Spleen (tissue), 13 donors: Measurements from ENCODE around the gene CASKIN2. TPM values are rescaled to one million over a fixed set of nuclear protein-coding genes. Genes with fewer than 3 reads are reported as not detected.
A peak's percentile ranks its signal among the peaks of the same experiment; 100 is the strongest.

Source experiments
- DNase-seq: peaks from one replicate; pipeline ENCODE4 v3.0.0-alpha.2; 2020
- H3K27ac ChIP-seq, 8 donors: fragments of 200-600 bp; sonication (generic) in 7 of 8; 1 replicate in 4 of 8; 2 replicates in 4 of 8; pipeline versions ENCODE4 v1.5.0 to v1.8.0; 2016 to 2021; ENCODE audit warnings: inconsistent platforms in 4 of 8, mild to moderate bottlenecking in 4 of 8, moderate library complexity in 1 of 8
- H3K27me3 ChIP-seq, 7 donors: fragments of 200-600 bp; sonication (generic) in 6 of 7; replicated peaks in 1 of 7; 1 replicate in 4 of 7; 2 replicates in 3 of 7; pipeline versions ENCODE4 v1.5.0 to v1.8.0; 2016 to 2021; ENCODE audit warnings: inconsistent platforms in 3 of 7, mild to moderate bottlenecking in 1 of 7
- H3K36me3 ChIP-seq, 6 donors: fragments of 200-600 bp; sonication (generic) in 5 of 6; 1 replicate in 4 of 6; 2 replicates in 2 of 6; pipeline versions ENCODE4 v1.5.0 to v1.8.0; 2016 to 2021; ENCODE audit warnings: inconsistent platforms in 2 of 6
- H3K4me1 ChIP-seq, 6 donors: fragments of 200-600 bp; sonication (generic) in 5 of 6; 1 replicate in 3 of 6; 2 replicates in 3 of 6; pipeline versions ENCODE4 v1.5.0 to v1.8.0; 2016 to 2021; ENCODE audit warnings: inconsistent platforms in 3 of 6
- H3K4me3 ChIP-seq, 8 donors: fragments of 200-600 bp; sonication (generic) in 7 of 8; 1 replicate in 4 of 8; 2 replicates in 4 of 8; pipeline versions ENCODE4 v1.5.0 to v1.8.0; 2016 to 2021; ENCODE audit warnings: inconsistent platforms in 4 of 8, mild to moderate bottlenecking in 4 of 8, moderate library complexity in 2 of 8
- H3K9me3 ChIP-seq, 8 donors: fragments of 200-600 bp; sonication (generic) in 7 of 8; 1 replicate in 4 of 8; 2 replicates in 4 of 8; pipeline versions ENCODE4 v1.5.0 to v1.8.0; 2016 to 2021; ENCODE audit warnings: inconsistent platforms in 4 of 8
- CTCF ChIP-seq, 11 experiments: fragments of 200-600 bp in 7 of 11; fragments of 450-650 bp in 4 of 11; sonication (generic) in 4 of 11; IDR thresholded peaks in 8 of 11; conservative IDR thresholded peaks in 3 of 11; 1 replicate in 7 of 11; 2 replicates in 4 of 11; pipeline versions ENCODE4 v1.4.0 to v1.8.0; 2016 to 2021; ENCODE audit warnings: antibody characterized with exemption in 11 of 11, inconsistent platforms in 4 of 11, mild to moderate bottlenecking in 1 of 11
- POLR2A ChIP-seq, 3 donors: fragments of 450-650 bp; IDR thresholded peaks; one replicate each; pipeline ENCODE4 v1.5.1; 2017; ENCODE audit warnings: antibody characterized with exemption in 3 of 3, mild to moderate bottlenecking in 1 of 3
- POLR2AphosphoS5 ChIP-seq, 3 donors: sonication (generic); formaldehyde crosslinking; IDR thresholded peaks; one replicate each; pipeline ENCODE4 v1.5.1; 2017; ENCODE audit warnings: antibody characterized with exemption in 3 of 3
- WGBS, 5 donors: extraction: QIAGEN DNeasy Blood & Tissue Kit in 3 of 5; methylation state at CpG; one replicate each; pipeline versions ENCODE4 v1.1.5 to v1.1.7; 2013 to 2018; 5-methylcytosine and 5-hydroxymethylcytosine counted together
- intact Hi-C: fragments of 100-400 bp; cut with DNase I; formaldehyde crosslinking; loops from one replicate; pipeline ENCODE4 v1.15.0; 2023; ENCODE audit warnings: low total_unique reads
- long read RNA-seq, 2 donors: transcript quantifications; one replicate each; lab custom pipeline, GENCODE V29; 2026
- polyA plus RNA-seq, 3 donors: library from polyadenylated mRNA; stranded (reverse); fragments of 200-250 nt; gene quantifications; one replicate each; pipeline ENCODE4 v1.2.1, GENCODE V29; 2013
- total RNA-seq, 7 donors: library from RNA; depleted of rRNA in 3 of 7; stranded (reverse); fragments of >200 nt in 3 of 7; fragmentation: NEBNext Ultra II Directional in 4 of 7; extraction: Animal tissue kit (Norgen Biotek cat#: 25700) in 4 of 7; gene quantifications; one replicate each; pipeline versions ENCODE4 v1.1.0 to v1.2.1, GENCODE V29; 2016 to 2021
- donor health status: healthy with polysubstance abuse.
- donor health status: DM: no; HTN: no; CAD: no; lungs with moderate emphysema.
- donor health status: DM: no; HTN: no; CAD: no.
- donor health status: Bipolar disorder and iron deficiency.
- donor health status: healthy.
- donor health status: DM: no; HTN: no; CAD: no.
- donor health status: DM: yes; HTN: yes; CAD: no.

CASKIN2 gene
- total RNA-seq (100 to 1,000 TPM in 3 of 7 donors, 10 to 100 TPM in 4; 33.5 to 135 (median 51.1) TPM), polyA plus RNA-seq (10 to 100 TPM in 1 of 3 donors, 1 to 10 TPM in 2; 4.7 to 27.8 (median 6.2) TPM)
- long read RNA-seq, donor 1, partial matches to known transcripts: 21 of 21 reads
- long read RNA-seq, donor 1, other reads (novel, unspliced or antisense): 0 of 21 reads
- long read RNA-seq, donor 2, partial matches to known transcripts: 0 of 1 reads
- long read RNA-seq, donor 2, other reads (novel, unspliced or antisense): 0 of 1 reads

- Histone ChIP-seq H3K27ac (peak within 1 kb of the TSS; percentile 60 to 90 (median 84)), H3K36me3 (peaks cover 0 to 37% (median 12%) of the 10 kb centered on the region in 6 donors), H3K27me3 (peaks cover 0 to 18% (median 0%) of the 10 kb centered on the region in 7 donors), H3K4me3 (peak within 1 kb of the TSS; percentile 70 to 99 (median 94)), H3K4me1 (peaks cover 8 to 85% (median 55%) of the 10 kb centered on the region in 6 donors), H3K9me3 (no peaks in the 10 kb centered on the region)
- intact Hi-C loops: loop anchor here (5.0 to 10.0 kb wide), 2 partner anchors 72 to 91 kb away; partner anchors contain the start of gene MYO15B
- TF ChIP-seq POLR2AphosphoS5 (IDR thresholded peaks at IDR 0.05): peak in 2 of 3 donors; percentile 62 to 72
- TF ChIP-seq POLR2A (IDR thresholded peaks at IDR 0.05): no peak
- peak; percentile 88 to 98 (median 96) for TF ChIP-seq CTCF (IDR thresholded peaks at IDR 0.05 in 8 of 11, conservative IDR thresholded peaks at IDR 0.05 in 3 of 11)
- peak; percentile 95 for DNase-seq
- 0 to 1% (median 1%) methylated on average over 36 to 78 of the region's 78 CpGs; no CpG with 5 or more reads in 1 of the 5 donors for WGBS, 5 donors
Measured at GRCh38 chr17:75515496-75516254, at the start of gene CASKIN2. TSS of gene CASKIN2 (minus strand) at chr17:75515537. CDS start at chr17:75513804, 1,733 bp downstream.

GRCh38 chr17:75565066-75565465, 49.7 kb upstream of the CASKIN2 start:
- Histone ChIP-seq H3K4me1 (peaks cover 0 to 16% (median 4%) of the 10 kb centered on the region in 6 donors), H3K9me3 (no peaks in the 10 kb centered on the region), H3K27me3 (no peaks in the 10 kb centered on the region), H3K4me3 (no peak overlapping the region), H3K36me3 (peaks cover 0 to 87% (median 45%) of the 10 kb centered on the region in 6 donors), H3K27ac (no peak overlapping the region)
- WGBS, 5 donors: 80 to 93% (median 87%) methylated on average over 7 of the region's 7 CpGs
- intact Hi-C loops: no loop called here
- no peak for DNase-seq
- no peak for TF ChIP-seq POLR2A (IDR thresholded peaks at IDR 0.05)
- no peak for TF ChIP-seq CTCF (IDR thresholded peaks at IDR 0.05 in 8 of 11, conservative IDR thresholded peaks at IDR 0.05 in 3 of 11)
- TF ChIP-seq POLR2AphosphoS5 (IDR thresholded peaks at IDR 0.05): no peak

- no peaks in the 10 kb centered on the region for H3K9me3 ChIP-seq
- TF ChIP-seq POLR2A (IDR thresholded peaks at IDR 0.05): no peak
- no peak for TF ChIP-seq CTCF (IDR thresholded peaks at IDR 0.05 in 8 of 11, conservative IDR thresholded peaks at IDR 0.05 in 3 of 11)
- no peak for TF ChIP-seq POLR2AphosphoS5 (IDR thresholded peaks at IDR 0.05)
- peaks cover 0 to 87% (median 43%) of the 10 kb centered on the region in 6 donors for H3K36me3 ChIP-seq
- no peaks in the 10 kb centered on the region for H3K27me3 ChIP-seq
- peaks cover 0 to 13% (median 4%) of the 10 kb centered on the region in 6 donors for H3K4me1 ChIP-seq
- no peak overlapping the region for H3K4me3 ChIP-seq
- no peak for DNase-seq
- H3K27ac ChIP-seq: no peak overlapping the region
- intact Hi-C loops: no loop called here
- WGBS, 5 donors: 90 to 100% (median 94%) methylated on average over 10 to 11 of the region's 11 CpGs
Measured at GRCh38 chr17:75564195-75564594, 48.9 kb upstream of the CASKIN2 start.
